ENCODE measurements around the gene GABRP.
"Not testable (repeated sequence)": the region's sequence is repeated elsewhere in the genome, so short reads cannot be mapped to it uniquely, and the experiment has no call there.

GABRP gene

GRCh38 chr5:170783498-170784247 is at the start of gene GABRP:
Gene GABRP (plus strand): TSS chr5:170783725. CDS start chr5:170788616, 4,891 bp downstream.
- DNase-seq = no peak

GRCh38 chr5:170736966-170737365 is 46.6 kb upstream of the GABRP start:
- no peak for DNase-seq

- no peak for DNase-seq
These were observed 45.9 kb upstream of the GABRP start for GRCh38 chr5:170737591-170737990.

GRCh38 chr5:170738840-170739239 is 44.7 kb upstream of the GABRP start:
- no peak for DNase-seq

- no peak for DNase-seq
These were observed 44.1 kb upstream of the GABRP start for GRCh38 chr5:170739446-170739845.

- DNase-seq = no peak
These were observed 42.8 kb upstream of the GABRP start for GRCh38 chr5:170740551-170741205.

GRCh38 chr5:170741801-170742200 is 41.7 kb upstream of the GABRP start:
- no peak for DNase-seq

GRCh38 chr5:170743876-170744212 is 39.7 kb upstream of the GABRP start:
- no peak for DNase-seq

GRCh38 chr5:170745481-170746071 is 37.9 kb upstream of the GABRP start:
- no peak for DNase-seq

- no peak for DNase-seq
These were observed 37.2 kb upstream of the GABRP start for GRCh38 chr5:170746075-170746960.

- DNase-seq = no peak
These were observed 36.6 kb upstream of the GABRP start for GRCh38 chr5:170746961-170747340.

GRCh38 chr5:170747357-170747756 is 36.2 kb upstream of the GABRP start:
- no peak for DNase-seq

GRCh38 chr5:170747851-170748250 is 35.7 kb upstream of the GABRP start:
- DNase-seq = peak in 1 of 2 experiments; percentile 30

- no peak for DNase-seq
These were observed 34.5 kb upstream of the GABRP start for GRCh38 chr5:170748951-170749471.

- no peak for DNase-seq
These were observed 33.6 kb upstream of the GABRP start for GRCh38 chr5:170749911-170750431.

GRCh38 chr5:170750791-170751190 is 32.7 kb upstream of the GABRP start:
- no peak for DNase-seq

- no peak for DNase-seq
These were observed 31.9 kb upstream of the GABRP start for GRCh38 chr5:170751631-170752030.

- no peak for DNase-seq
These were observed 31.0 kb upstream of the GABRP start for GRCh38 chr5:170752257-170753215.

GRCh38 chr5:170753311-170753710 is 30.2 kb upstream of the GABRP start:
- DNase-seq = no peak

GRCh38 chr5:170754508-170754907 is 29.0 kb upstream of the GABRP start:
- DNase-seq = not testable (repeated sequence)

GRCh38 chr5:170755679-170756456 is 27.7 kb upstream of the GABRP start:
- DNase-seq = no peak
